Measurements from ENCODE around the gene CDCA4.

GRCh38 chr14:105011312-105011990 is 9.4 kb downstream of the CDCA4 start:
- TF ChIP-seq CTCF (IDR thresholded peaks at IDR 0.05; ENCODE audit: low read depth, low read length) (no peak), EZH2phosphoT487 (IDR thresholded peaks at IDR 0.05; ENCODE audit: low read depth) (no peak)

Measured in OCI-LY3 (cell line).